HCT116 (cell line): ENCODE measurements around the gene ZNF783.

Source experiments
- EZH2phosphoT487 ChIP-seq: fragments of 200-600 bp; IDR thresholded peaks from 2 replicates; pipeline ENCODE4 v1.6.1; 2018; ENCODE audit warnings: antibody characterized with exemption, borderline replicate concordance
- POLR2AphosphoS5 ChIP-seq: IDR thresholded peaks from 2 replicates; pipeline ENCODE4 v1.6.1; 2011; ENCODE audit warnings: mild to moderate bottlenecking, low read depth, low read length, moderate library complexity
- RAD21 ChIP-seq: IDR thresholded peaks from 2 replicates; pipeline ENCODE4 v1.6.1; 2012; ENCODE audit warnings: low read depth, mild to moderate bottlenecking
- REST ChIP-seq: IDR thresholded peaks from 2 replicates; pipeline ENCODE4 v1.6.1; 2012; ENCODE audit warnings: low read depth
- SIN3A ChIP-seq: IDR thresholded peaks from 2 replicates; pipeline ENCODE4 v1.6.1; 2012; ENCODE audit warnings: low read depth
- YY1 ChIP-seq: IDR thresholded peaks from 2 replicates; pipeline ENCODE4 v1.6.1; 2011; ENCODE audit warnings: low read length, low read depth, moderate library complexity, mild to moderate bottlenecking; ENCODE audit not compliant: insufficient replicate concordance; ENCODE audit errors: extremely low read depth
- ZNF274 ChIP-seq: fragments of 200-500 bp; sonication (Bioruptor generic); IDR thresholded peaks from 2 replicates; pipeline ENCODE4 v1.6.1; 2014; ENCODE audit warnings: mild to moderate bottlenecking, low read depth, low read length, inconsistent platforms
- TF ChIP-seq, protein P1 (sequence below), 3 experiments: fragments of 200-600 bp in 1 of 3; sonication (generic) in 1 of 3; IDR thresholded peaks in 2 of 3; conservative IDR thresholded peaks in 1 of 3; 2 replicates each; pipeline ENCODE4 v1.5.1; 2012 to 2017; ENCODE audit warnings: low read depth in 2 of 3, low read length in 2 of 3, antibody characterized with exemption in 1 of 3, borderline replicate concordance in 1 of 3, control low read depth in 1 of 3, mild to moderate bottlenecking in 1 of 3, mixed read lengths in 1 of 3, mixed run types in 1 of 3, moderate library complexity in 1 of 3; ENCODE audit not compliant: insufficient read depth in 1 of 3
- TF ChIP-seq, protein P2 (sequence below): IDR thresholded peaks from 2 replicates; pipeline ENCODE4 v1.6.1; 2012

DNA sequence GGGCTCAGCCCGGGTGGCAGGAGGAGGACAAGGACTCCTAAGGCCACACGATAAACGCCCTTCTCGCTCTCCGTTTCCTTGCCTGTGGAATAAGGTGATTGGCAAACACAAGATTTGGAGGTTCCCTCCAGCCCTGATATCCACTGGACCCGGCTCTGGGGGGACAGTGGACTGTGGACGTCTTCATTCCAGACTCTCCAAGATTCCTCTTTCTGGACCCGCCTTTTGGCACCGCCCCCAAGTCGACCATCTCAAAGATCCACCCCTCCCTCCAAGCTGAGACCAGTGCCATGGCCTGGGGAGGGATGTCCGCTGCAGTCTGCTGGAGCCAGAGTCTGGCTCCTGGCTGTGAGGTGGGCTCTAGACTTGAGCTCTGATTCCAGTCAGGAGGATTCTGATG lies 23.6 kb downstream of the ZNF783 start:
- no peak for TF ChIP-seq EZH2phosphoT487
- no peak for TF ChIP-seq SIN3A
- TF ChIP-seq, protein P1, sequence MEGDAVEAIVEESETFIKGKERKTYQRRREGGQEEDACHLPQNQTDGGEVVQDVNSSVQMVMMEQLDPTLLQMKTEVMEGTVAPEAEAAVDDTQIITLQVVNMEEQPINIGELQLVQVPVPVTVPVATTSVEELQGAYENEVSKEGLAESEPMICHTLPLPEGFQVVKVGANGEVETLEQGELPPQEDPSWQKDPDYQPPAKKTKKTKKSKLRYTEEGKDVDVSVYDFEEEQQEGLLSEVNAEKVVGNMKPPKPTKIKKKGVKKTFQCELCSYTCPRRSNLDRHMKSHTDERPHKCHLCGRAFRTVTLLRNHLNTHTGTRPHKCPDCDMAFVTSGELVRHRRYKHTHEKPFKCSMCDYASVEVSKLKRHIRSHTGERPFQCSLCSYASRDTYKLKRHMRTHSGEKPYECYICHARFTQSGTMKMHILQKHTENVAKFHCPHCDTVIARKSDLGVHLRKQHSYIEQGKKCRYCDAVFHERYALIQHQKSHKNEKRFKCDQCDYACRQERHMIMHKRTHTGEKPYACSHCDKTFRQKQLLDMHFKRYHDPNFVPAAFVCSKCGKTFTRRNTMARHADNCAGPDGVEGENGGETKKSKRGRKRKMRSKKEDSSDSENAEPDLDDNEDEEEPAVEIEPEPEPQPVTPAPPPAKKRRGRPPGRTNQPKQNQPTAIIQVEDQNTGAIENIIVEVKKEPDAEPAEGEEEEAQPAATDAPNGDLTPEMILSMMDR (IDR thresholded peaks at IDR 0.05 in 2 of 3, conservative IDR thresholded peaks at IDR 0.05 in 1 of 3; ENCODE audit: borderline replicate concordance in 1 of 3, insufficient read depth in 1 of 3, low read depth in 2 of 3, low read length in 2 of 3): no peak
- no peak for TF ChIP-seq RAD21
- TF ChIP-seq ZNF274: no peak
- no peak for TF ChIP-seq REST
- TF ChIP-seq, protein P2, sequence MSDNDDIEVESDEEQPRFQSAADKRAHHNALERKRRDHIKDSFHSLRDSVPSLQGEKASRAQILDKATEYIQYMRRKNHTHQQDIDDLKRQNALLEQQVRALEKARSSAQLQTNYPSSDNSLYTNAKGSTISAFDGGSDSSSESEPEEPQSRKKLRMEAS: no peak
- TF ChIP-seq POLR2AphosphoS5: no peak
- no peak for TF ChIP-seq YY1
